Kidney (tissue), 14 donors: ENCODE results near the gene RGR. TPM values are rescaled to one million over a fixed set of nuclear protein-coding genes. Genes with fewer than 3 reads are reported as not detected.

Experiments used
- DNase-seq, 5 donors: peaks; one replicate each; pipeline ENCODE4 v3.0.0-alpha.2; 2013 to 2020
- FAIRE-seq: peaks from 2 replicates; lab custom pipeline; 2012; peaks lifted over from hg19 to GRCh38; lab: Jason Lieb, UNC
- H3K27ac ChIP-seq, 2 donors: one replicate each; pipeline ENCODE4 v1.7.0; 2013; ENCODE audit warnings: low read depth in 2 of 2, low read length in 2 of 2, inconsistent platforms in 1 of 2
- H3K27me3 ChIP-seq: one replicate; pipeline ENCODE4 v1.7.1; 2013; ENCODE audit warnings: low read length, inconsistent platforms; ENCODE audit not compliant: control insufficient read depth, insufficient read depth
- H3K36me3 ChIP-seq, 3 donors: one replicate each; pipeline versions ENCODE4 v1.7.0 to v1.7.1; 2013; ENCODE audit warnings: low read length in 3 of 3, control low read depth in 1 of 3, inconsistent platforms in 1 of 3; ENCODE audit not compliant: insufficient read depth in 3 of 3, control insufficient read depth in 2 of 3
- H3K4me1 ChIP-seq, 3 donors: one replicate each; pipeline versions ENCODE4 v1.7.0 to v1.7.1; 2013; ENCODE audit warnings: low read length in 3 of 3, inconsistent platforms in 1 of 3, low read depth in 1 of 3; ENCODE audit not compliant: control insufficient read depth in 2 of 3, insufficient read depth in 2 of 3
- H3K4me3 ChIP-seq, 3 donors: one replicate each; pipeline versions ENCODE4 v1.7.0 to v1.8.1; 2013; ENCODE audit warnings: low read length in 3 of 3, control low read depth in 1 of 3, inconsistent platforms in 1 of 3
- H3K9ac ChIP-seq, 3 donors: one replicate each; pipeline versions ENCODE4 v1.7.0 to v1.7.1; 2013; ENCODE audit warnings: low read length in 3 of 3, control low read depth in 1 of 3, inconsistent platforms in 1 of 3
- H3K9me3 ChIP-seq, 3 donors: one replicate each; pipeline versions ENCODE4 v1.7.0 to v1.7.1; 2013; ENCODE audit warnings: low read length in 3 of 3, control low read depth in 1 of 3, inconsistent platforms in 1 of 3; ENCODE audit not compliant: control insufficient read depth in 2 of 3, insufficient read depth in 1 of 3
- intact Hi-C: fragments of 100-400 bp; cut with DNase I; formaldehyde crosslinking; loops from one replicate; pipeline ENCODE4 v1.11.1; 2022
- polyA plus RNA-seq: library from polyadenylated mRNA; stranded (reverse); fragments of 350-450 nt; fragmentation: Illumina TruSeq; extraction: RNeasy Lipid Tissue Mini Kit (QIAGEN cat#74804); gene quantifications from one replicate; pipeline ENCODE4 v1.2.3, GENCODE V29; 2014; ENCODE audit warnings: low read depth, low replicate concordance; ENCODE audit not compliant: insufficient read depth
- total RNA-seq: library from RNA; stranded (reverse); fragmentation: NEBNext Ultra II Directional; extraction: Animal tissue kit (Norgen Biotek cat#: 25700); gene quantifications from one replicate; pipeline ENCODE4 v1.2.1, GENCODE V29; 2021
- TF ChIP-seq, protein P1 (sequence below): IDR thresholded peaks from 3 replicates; pipeline ENCODE4 v1.5.1; 2012; ENCODE audit warnings: mild to moderate bottlenecking, moderate library complexity, borderline replicate concordance; ENCODE audit not compliant: insufficient read depth; ENCODE audit errors: extremely low read depth
- donor health status: control.
- donor health status: control.
- donor health status: control.
- donor health status: control.
- donor health status: control.
- donor health status: DM: yes; HTN: yes; CAD: no.
- donor health status: Normal renal cell carcinoma (clear cell type).

The RGR gene
- total and polyA plus RNA-seq, 2 donors from 2014 or later: not detected

DNA sequence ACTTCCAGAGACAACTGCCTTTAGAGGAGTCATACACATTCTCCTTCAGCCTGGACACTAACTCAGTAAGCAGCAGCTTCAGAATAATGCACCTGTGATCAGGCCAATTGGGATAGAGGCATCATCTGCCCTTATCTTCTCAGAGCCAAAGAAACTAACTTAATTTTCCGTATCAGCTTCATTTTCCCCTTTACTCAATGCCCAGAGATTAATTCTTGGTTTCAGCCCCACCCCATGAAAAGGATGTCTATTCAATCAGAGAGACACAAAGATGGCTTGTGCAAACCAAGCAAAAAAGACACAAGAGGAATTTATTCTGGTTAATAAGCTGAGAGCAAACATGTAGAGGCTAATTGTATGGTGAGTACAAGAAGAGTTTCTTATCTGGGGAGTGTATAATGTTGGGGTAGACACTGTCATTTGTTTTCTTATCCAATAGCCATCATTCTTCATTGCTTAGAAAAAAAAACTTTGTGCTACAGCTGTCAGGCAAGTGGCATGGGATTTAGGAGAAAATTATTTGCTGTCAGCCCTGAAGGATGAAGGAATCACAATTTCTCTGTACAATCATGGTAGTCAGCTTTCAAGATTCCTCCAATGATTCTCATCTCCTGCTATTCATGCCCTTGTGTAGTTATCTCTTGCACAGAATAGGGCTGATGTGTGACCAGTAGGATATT lies 44.8 kb downstream of the RGR start:
- no peaks in the 10 kb centered on the region for H3K36me3 ChIP-seq
- TF ChIP-seq, protein P1, sequence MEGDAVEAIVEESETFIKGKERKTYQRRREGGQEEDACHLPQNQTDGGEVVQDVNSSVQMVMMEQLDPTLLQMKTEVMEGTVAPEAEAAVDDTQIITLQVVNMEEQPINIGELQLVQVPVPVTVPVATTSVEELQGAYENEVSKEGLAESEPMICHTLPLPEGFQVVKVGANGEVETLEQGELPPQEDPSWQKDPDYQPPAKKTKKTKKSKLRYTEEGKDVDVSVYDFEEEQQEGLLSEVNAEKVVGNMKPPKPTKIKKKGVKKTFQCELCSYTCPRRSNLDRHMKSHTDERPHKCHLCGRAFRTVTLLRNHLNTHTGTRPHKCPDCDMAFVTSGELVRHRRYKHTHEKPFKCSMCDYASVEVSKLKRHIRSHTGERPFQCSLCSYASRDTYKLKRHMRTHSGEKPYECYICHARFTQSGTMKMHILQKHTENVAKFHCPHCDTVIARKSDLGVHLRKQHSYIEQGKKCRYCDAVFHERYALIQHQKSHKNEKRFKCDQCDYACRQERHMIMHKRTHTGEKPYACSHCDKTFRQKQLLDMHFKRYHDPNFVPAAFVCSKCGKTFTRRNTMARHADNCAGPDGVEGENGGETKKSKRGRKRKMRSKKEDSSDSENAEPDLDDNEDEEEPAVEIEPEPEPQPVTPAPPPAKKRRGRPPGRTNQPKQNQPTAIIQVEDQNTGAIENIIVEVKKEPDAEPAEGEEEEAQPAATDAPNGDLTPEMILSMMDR: no peak
- FAIRE-seq (no peak), DNase-seq (no peak)
- H3K27me3 ChIP-seq: no peaks in the 10 kb centered on the region
- no peaks in the 10 kb centered on the region for H3K9me3 ChIP-seq
- H3K27ac ChIP-seq: no peak overlapping the region
- no peak overlapping the region for H3K4me3 ChIP-seq
- H3K9ac ChIP-seq: no peak overlapping the region
- H3K4me1 ChIP-seq: no peaks in the 10 kb centered on the region
- intact Hi-C loops: no loop called here

DNA sequence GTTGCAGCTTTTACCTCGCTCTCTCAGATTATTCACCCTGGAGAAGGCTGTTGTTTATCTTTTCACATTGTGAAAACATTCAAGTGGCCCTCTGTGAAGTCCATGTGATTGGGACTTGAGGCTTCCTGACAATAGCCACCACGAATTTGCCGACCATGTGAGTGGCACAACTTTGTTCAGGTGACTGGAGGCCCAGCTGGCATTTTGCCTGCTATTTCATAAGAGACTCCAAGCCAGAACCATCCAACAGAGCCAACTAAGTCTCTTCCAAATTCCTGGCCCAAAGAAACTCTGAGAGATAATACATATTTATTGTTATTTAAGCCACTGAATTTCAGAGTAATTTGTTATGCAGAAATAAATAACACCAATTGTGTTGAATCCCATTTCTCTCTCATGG lies 45.4 kb downstream of the RGR start:
- H3K9me3 ChIP-seq: no peaks in the 10 kb centered on the region
- FAIRE-seq (no peak), DNase-seq (no peak)
- no peaks in the 10 kb centered on the region for H3K27me3 ChIP-seq
- H3K27ac ChIP-seq: no peak overlapping the region
- TF ChIP-seq, protein P1: no peak
- intact Hi-C loops: no loop called here
- no peak overlapping the region for H3K4me3 ChIP-seq
- no peak overlapping the region for H3K9ac ChIP-seq
- no peaks in the 10 kb centered on the region for H3K36me3 ChIP-seq
- no peaks in the 10 kb centered on the region for H3K4me1 ChIP-seq

DNA sequence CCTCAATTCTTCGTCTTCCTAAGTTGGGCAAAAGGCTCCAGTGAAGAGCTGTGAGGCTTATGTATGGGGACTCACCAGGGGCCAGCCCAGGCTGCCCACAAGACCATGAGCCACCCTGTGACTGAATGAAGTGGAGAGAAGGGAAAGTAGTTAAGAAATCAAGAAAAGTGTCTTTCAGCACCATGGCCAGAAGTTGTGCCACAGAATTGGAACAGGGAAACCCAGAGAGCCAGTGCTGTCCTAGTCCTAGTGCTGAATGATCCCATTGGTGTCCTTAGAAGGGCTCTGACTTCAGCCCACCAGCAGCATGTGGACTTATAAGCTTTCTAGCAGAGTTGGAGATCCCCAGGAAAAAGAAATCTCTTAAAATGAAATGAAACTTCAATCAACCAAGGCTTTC lies 46.5 kb downstream of the RGR start:
- peak in 4 of 5 donors; percentile 38 to 91 (median 78) for DNase-seq

More for the DNA sequence above, 46.5 kb downstream of the RGR start:
- Histone ChIP-seq H3K4me1 (no peaks in the 10 kb centered on the region), H3K4me3 (no peak overlapping the region), H3K9ac (no peak overlapping the region), H3K27ac (no peak overlapping the region), H3K36me3 (no peaks in the 10 kb centered on the region), H3K9me3 (no peaks in the 10 kb centered on the region), H3K27me3 (no peaks in the 10 kb centered on the region)
- no peak for FAIRE-seq
- TF ChIP-seq, protein P1: no peak
- intact Hi-C loops: no loop called here
